Measurements from ENCODE around the gene CCR5.

CCR5 gene

DNA sequence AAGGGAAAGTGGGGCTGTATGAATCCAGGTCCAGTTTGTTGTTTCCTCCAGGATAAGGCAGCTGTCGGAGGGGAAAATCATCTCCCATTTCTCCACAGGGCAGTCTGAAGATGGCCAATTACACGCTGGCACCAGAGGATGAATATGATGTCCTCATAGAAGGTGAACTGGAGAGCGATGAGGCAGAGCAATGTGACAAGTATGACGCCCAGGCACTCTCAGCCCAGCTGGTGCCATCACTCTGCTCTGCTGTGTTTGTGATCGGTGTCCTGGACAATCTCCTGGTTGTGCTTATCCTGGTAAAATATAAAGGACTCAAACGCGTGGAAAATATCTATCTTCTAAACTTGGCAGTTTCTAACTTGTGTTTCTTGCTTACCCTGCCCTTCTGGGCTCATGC lies 37.2 kb downstream of the CCR5 start:
- no peak for DNase-seq (ENCODE audit: low read depth in 3 of 3)

DNA sequence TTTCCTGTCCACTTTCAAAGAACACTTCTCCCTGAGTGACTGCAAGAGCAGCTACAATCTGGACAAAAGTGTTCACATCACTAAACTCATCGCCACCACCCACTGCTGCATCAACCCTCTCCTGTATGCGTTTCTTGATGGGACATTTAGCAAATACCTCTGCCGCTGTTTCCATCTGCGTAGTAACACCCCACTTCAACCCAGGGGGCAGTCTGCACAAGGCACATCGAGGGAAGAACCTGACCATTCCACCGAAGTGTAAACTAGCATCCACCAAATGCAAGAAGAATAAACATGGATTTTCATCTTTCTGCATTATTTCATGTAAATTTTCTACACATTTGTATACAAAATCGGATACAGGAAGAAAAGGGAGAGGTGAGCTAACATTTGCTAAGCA lies 38.1 kb downstream of the CCR5 start:
- no peak for DNase-seq (ENCODE audit: low read depth in 3 of 3)

DNA sequence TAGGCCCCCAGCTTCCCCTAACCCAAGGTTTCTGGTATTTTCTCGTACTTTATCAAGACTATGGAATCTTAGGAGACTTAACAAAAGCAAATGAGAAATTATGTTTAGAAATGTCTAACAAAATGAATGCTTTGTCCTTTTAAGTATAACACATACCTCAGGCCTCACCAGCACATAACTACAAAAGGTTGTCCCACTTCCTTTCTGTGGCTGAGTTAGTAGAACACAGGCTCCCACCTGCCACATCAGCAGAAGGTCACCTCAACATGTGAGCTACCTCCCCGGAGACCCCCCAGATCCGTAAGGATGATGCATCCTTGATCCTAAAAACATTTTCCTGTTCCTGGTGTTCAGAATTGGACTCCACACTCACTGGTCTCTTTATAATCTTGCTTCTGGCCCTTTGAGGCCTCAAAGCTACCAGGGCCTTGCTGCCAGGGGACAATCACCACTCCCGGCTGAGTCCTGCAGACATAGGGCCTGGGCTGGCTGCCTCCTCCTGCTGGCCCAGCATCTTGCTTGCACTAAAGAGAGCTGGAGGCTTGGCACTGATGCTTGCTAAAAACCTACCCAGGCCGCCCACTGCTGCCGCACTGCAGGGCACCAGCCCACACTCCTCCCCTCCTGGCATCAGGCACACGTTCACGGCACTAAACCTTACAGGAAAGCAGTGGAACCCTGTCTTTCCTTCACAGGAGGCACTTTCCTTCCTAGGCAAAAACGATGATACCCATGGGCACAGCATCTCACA lies 39.2 kb downstream of the CCR5 start:
- DNase-seq (ENCODE audit: low read depth in 3 of 3) = no peak

DNA sequence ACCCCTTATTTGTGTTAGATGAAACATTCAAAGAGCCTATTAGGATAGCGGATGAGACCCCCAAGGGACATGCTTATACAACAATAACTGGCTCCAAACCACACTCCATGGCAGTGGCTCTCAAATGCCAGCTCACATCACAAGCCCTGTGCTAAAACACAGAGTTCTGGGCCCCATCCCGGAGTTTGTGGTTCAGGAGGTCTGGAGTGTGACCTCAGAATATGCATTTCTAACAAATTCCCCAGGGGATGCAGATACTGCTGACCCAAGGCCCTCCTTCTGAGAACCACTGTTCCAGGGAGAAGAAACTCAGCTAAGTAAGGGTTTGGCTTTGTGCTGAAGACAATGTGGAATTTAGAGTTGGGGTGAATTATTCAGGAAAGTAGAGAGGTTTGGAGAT lies 39.9 kb downstream of the CCR5 start:
- no peak for DNase-seq (ENCODE audit: low read depth in 3 of 3)

DNA sequence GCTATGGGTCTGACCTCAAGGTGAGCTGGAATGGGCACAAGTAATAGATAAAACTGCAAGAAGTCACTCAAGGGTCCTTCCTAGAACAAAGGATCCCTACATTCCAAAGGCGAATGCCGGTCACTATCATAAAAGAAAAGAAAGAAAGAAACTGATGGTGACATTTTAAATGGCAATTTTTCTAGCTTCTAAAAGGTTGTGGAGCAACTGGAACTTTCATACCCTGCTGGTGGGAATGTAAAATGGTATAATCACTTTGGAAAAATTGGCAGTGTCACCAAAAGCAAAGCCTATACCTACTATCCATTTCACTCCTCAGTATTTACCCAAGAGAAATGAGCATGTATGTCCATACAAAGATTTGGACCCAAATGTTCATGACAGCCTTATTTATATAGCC lies 40.5 kb downstream of the CCR5 start:
- DNase-seq (ENCODE audit: low read depth in 3 of 3) = no peak

DNA sequence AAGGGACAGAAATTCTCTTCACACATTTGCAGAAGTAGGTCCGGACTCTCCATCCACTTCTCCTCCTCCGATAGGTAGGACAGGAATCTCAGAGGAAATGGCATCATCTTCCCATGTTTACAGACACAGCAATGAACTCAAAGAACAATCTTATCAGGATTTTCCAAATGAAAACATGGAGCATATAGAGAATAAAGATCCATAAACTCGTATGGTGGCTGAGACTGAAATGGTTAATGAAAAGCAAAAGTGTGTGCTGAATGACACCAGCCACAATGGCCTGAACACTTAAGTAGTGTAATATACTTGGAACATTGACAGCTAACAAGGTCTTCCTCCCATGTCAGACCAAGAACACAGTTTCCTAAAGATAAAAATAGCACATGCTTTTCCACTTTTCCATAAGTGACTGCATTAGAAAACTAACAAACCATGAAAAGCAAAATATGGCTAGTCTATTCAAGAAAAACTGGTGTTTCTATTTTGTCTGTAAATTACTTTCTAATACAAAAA lies 42.1 kb downstream of the CCR5 start:
- no peak for DNase-seq (ENCODE audit: low read depth in 3 of 3)

DNA sequence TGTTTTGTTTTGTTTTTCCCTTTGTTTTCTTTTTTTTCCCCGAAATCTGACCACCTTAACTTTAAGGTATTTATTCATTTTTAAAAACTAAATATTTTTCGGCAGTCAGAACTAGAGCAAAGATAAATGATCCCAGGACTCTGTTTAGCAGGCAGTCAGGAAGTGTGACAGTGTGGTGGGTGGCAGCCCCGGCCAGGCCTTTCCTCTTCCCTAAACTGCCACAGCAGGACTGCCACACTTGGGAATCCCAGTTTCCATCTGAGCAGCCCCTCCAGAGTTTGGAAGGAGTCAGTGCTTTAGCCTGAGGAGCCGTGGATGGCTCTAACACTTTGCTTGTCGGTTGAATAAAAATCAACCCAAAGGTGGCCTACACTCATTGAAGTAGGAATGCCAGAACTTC lies 43.2 kb downstream of the CCR5 start:
- no peak for DNase-seq (ENCODE audit: low read depth in 3 of 3)

DNA sequence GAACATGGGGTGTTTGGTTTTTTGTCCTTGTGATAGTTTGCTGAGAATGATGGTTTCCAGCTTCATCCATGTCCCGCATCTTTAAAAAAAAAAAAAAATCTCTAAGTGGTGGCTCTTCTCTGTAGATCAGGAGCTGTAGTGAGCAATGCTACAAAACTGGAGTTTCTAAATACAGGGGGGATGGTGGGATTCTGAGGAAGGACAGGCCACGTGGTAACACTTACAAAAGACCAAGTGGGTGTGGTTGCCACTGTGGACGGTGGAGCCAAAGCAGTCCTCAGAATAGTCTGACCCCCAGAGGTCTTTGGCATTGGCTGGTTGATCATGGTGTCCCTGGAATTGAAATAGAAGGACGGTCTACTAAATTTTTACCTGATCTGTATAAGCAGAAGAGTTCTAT lies 44.0 kb downstream of the CCR5 start:
- DNase-seq (ENCODE audit: low read depth in 3 of 3) = no peak

DNA sequence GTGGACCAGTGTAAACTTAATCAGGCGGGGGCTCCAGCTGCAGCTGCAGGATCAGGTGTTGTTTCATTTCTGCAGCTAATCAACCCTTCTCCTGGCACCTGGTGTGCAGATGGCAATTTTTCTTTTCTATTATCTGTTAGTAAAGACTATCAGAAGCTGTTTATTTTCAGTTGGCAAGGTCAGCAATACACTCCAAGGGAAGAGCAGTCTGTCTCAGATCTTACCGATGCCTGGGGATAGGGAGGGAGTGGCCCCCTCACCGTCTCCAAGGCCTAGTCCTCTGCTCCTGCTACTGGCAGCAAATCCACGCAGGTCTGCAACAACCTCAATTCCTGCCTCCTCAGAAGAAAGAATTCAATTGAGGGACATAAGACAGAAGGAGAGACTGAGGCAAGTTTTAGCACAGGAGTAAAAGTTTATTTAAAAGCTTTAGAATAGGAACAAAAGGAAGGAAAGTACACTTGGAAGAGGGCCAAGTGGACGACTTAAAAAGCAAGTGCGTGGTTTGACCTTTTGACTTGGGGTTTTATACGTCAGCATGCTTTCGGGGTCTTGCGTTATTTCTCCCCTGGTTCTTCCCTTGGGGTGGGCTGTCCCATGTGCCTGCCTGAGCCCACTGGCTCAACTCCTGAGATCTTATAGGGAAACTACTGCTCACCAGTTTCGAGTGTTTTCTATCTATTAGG lies 45.5 kb downstream of the CCR5 start:
- DNase-seq (ENCODE audit: low read depth in 3 of 3) = no peak

DNA sequence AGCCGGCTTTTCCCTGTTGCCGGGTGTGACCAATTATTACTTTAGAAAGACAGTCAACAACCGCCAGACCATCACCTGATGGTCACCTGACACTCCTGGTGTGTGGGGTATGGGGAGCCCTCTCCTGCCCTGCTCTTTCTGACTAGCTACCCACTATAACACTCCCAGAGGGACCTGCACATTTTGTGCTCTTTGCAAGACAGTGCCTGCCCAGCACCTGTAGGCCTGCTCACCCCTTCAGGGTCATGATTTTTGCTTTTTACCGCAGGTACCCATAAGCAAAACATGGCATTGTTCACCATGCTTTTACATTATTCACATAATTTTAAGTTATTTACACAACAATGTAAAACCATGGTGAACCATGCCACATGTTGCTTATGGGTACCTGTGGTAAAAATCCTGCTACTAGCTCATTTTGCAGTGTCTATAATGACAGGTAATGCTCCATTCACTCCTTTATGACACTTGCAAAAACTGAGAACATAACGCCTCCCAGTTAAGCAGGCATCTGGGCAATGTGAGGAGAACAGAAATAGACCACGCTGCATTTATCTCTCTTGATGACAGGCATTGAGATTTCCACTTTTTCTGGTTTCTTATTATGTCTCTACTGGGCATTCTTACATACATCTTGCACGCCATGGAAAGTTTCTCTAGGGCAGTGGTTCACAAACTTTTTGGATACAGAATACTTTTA lies 46.2 kb downstream of the CCR5 start:
- DNase-seq (ENCODE audit: low read depth in 3 of 3) = no peak

DNA sequence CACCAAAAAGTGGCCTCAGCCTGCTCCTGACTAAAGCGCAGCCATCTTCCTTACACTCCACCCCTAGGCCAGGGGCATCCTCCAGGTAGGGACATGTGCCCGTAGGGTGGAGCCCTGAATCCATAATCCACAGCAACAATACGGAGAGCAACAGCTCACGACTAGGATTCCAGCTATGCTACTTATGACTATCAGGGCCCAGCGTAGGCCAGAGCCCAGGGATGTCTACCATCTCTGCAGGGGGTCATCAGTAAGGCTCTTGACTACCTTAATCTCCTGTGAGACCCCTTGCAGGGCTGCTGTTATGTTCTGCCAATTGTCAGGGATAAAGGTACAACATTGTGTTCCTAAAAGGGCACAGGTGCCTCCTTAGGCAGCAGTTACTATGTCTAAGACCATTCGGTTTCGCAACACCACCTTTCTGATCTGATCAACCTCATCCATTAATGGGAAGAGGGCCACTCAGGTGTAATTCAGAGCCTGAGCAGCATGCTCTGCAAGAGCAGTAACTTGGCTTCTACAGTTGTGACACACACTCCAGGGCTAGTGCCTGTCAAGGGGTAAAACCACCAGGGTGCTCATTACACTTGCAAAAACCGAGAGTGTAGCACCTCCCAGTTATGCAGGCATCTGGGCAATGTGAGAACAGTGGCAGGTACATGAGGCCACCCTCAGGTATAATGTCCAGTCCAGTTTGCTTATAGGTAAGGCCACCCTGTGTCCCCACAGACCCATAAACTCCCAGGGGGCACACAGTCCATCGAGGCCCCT lies 47.3 kb downstream of the CCR5 start:
- DNase-seq (ENCODE audit: low read depth in 3 of 3) = no peak

DNA sequence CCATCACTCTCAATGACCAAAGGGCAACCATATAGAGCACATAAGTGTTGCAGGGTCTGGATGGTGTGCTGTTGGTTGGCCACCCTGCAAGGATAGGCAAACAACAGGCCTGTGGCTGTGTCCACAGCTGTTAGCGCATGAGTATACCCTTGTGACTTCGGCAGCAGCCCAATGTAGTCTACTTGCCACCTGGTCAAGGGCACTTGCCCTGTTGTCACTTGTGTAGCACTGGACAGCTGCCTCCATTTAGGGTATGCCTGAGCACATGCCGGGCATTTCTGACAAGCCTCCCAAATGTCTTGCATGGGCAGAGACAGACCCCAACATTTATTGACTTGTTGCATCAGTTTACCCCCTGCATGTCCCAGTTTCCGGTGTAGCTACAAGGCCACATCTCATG lies 49.1 kb downstream of the CCR5 start:
- DNase-seq (ENCODE audit: low read depth in 3 of 3) = no peak

DNA sequence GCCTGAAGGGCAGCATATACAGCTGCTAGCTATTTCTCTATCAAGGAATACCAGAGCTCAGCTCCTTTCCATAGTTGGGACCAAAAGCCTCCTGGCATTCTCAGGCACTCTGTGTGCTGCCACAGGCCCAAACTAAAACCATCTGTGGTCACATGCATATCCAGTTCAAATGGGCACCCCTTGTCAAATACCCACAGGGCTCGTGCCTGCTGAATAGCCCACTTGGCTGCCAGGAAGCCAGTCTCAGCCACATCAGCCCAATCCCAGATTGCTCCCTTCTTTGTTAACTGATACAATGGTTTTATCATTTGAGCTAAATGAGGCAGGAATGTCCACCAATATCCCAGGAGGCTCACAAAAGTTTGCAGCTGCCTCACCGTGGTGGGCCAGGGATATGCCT lies 50.2 kb downstream of the CCR5 start:
- no peak for DNase-seq (ENCODE audit: low read depth in 3 of 3)

DNA sequence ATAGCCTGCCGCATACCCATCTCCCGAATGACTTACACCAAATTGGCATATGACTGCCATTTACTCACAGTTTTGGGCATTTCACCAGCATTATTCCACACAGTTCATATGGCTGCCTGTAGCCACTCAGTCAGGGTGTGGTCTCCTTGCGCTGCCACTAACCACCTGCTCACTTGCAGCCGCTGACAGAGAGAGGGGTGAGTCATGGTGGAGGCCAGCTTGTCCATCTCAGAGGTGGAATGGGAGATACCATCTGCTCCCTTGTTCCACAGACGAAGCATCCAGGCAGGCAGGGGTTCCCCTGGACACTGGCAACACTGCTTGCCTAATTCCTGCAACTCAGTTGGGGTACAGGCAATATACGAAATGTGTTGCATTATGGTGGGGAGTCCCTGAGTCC lies 51.9 kb downstream of the CCR5 start:
- no peak for DNase-seq (ENCODE audit: low read depth in 3 of 3)

DNA sequence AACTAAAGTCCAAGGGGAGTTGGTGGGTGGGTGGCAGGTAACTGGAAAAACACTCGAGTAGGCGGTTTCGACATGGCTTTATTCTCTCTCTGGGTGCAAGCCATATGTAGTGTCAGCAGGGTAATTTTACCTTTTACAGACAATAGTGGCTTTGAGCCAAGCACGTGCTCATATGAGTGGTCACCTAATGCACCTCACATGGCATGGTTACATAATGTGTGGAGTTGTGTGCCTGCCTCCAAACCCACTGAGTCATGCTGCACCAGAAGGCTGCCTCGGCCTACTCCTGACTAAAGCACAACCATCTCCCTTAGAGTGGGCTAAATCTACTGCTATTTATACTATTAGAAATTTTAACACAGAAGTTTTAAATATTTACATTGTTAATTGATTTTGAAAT lies 52.8 kb downstream of the CCR5 start:
- DNase-seq (ENCODE audit: low read depth in 3 of 3) = no peak

Data from stimulated activated CD4-positive, alpha-beta T cell treated with anti-CD3 and anti-CD28 coated beads, TNF-alpha, amount 100 ng/mL, for 4 hours (primary cell).